Right ventricle myocardium inferior (tissue), 1 donor: ENCODE results near the gene FOXI2. TPM values are rescaled to one million over a fixed set of nuclear protein-coding genes. Genes with fewer than 3 reads are reported as not detected.

Experiments
- total RNA-seq: library from RNA; stranded (reverse); fragmentation: NEBNext Ultra II Directional; extraction: Animal tissue kit (Norgen Biotek cat#: 25700); gene quantifications from one replicate; pipeline ENCODE4 v1.2.1, GENCODE V29; 2021
- donor health status: DM: no; HTN: yes; CAD: no; lungs with severe emphysema.

Gene FOXI2
- total RNA-seq, 1 donor from 2014 or later, result not detected

Other genes with a start within 250 kb of the FOXI2 start
- gene NPS, start 187.9 kb upstream of the FOXI2 start, total RNA-seq, result not detected
- gene CLRN3, start 155.8 kb downstream of the FOXI2 start, total RNA-seq, result not detected
- 17.4 TPM for gene PTPRE, start 169.9 kb downstream of the FOXI2 start, total RNA-seq